HCT116 (cell line): ENCODE results near the gene HELT. TPM values are rescaled to one million over a fixed set of nuclear protein-coding genes. Genes with fewer than 3 reads are reported as not detected.

Source experiments
- ATAC-seq: fragments of 200-7000 bp; cut with Tn5 transposase; 2 replicates; pipeline ENCODE4 v1.9.1; 2020; ENCODE audit warnings: mild to moderate bottlenecking, moderate library complexity
- BruUV-seq: library from RNA; stranded (reverse); fragments of 400-500 nt; replicated peaks from 2 replicates; lab custom pipeline; 2021; lab: Mats Ljungman, UMichigan
- CTCF ChIA-PET: fragments of 300-600 bp; sonication (Branson Sonifier 250); formaldehyde crosslinking; loops from one replicate; lab custom pipeline; 2021; ENCODE audit warnings: antibody characterized with exemption; lab: Charles Lee
- POLR2A ChIA-PET: fragments of 300-600, 350-600 bp; sonication (Branson Sonifier 250); formaldehyde crosslinking; loops from one replicate; lab custom pipeline; 2021; ENCODE audit warnings: antibody characterized with exemption; lab: Charles Lee
- RAD21 ChIA-PET, 2 experiments: fragments of 300-600 bp; sonication (Branson Sonifier 250); formaldehyde crosslinking; loops; one replicate each; lab custom pipeline; 2023; ENCODE audit warnings: low total read pairs in 2 of 2; ENCODE audit not compliant: uncharacterized antibody in 2 of 2, unreplicated experiment in 2 of 2, low non-redundant PET in 1 of 2; lab: Charles Lee
- DNase-seq: peaks from one replicate; pipeline ENCODE4 v3.0.0-alpha.2; 2010; ENCODE audit warnings: low read depth, low spot score
- H2AFZ ChIP-seq: fragments of 200-600 bp; shearing (Covaris generic), sonication (generic); 2 replicates; pipeline ENCODE4 v1.6.1; 2017; ENCODE audit warnings: low read depth, mixed run types, mixed read lengths, antibody characterized with exemption, low read length; ENCODE audit not compliant: poor library complexity, severe bottlenecking
- H3K27ac ChIP-seq: 2 replicates; pipeline ENCODE4 v1.5.1; 2012; ENCODE audit warnings: low read depth, low read length
- H3K27me3 ChIP-seq: fragments of 200-600 bp; sonication (generic); 2 replicates; pipeline ENCODE4 v1.6.1; 2016; ENCODE audit warnings: mixed run types, low read length, mixed read lengths; ENCODE audit not compliant: insufficient read depth
- H3K36me3 ChIP-seq, 2 experiments: fragments of 200-500 bp in 1 of 2; fragments of 200-600 bp in 1 of 2; sonication (Bioruptor generic) in 1 of 2; sonication (generic) in 1 of 2; 2 replicates each; pipeline versions ENCODE4 v1.5.1 to v1.6.1; 2014 to 2016; ENCODE audit warnings: low read length in 2 of 2, inconsistent platforms in 1 of 2, mixed read lengths in 1 of 2, mixed run types in 1 of 2; ENCODE audit not compliant: insufficient read depth in 2 of 2, control insufficient read depth in 1 of 2
- H3K4me1 ChIP-seq, 2 experiments: fragments of 200-600 bp in 1 of 2; sonication (generic) in 1 of 2; 2 replicates each; pipeline versions ENCODE4 v1.5.1 to v1.6.1; 2012 to 2017; ENCODE audit warnings: low read length in 2 of 2, inconsistent platforms in 1 of 2, mild to moderate bottlenecking in 1 of 2, mixed read lengths in 1 of 2, mixed run types in 1 of 2, moderate library complexity in 1 of 2; ENCODE audit not compliant: insufficient read depth in 2 of 2, control insufficient read depth in 1 of 2
- H3K4me2 ChIP-seq: fragments of 200-600 bp; sonication (generic); 2 replicates; pipeline ENCODE4 v1.6.1; 2017; ENCODE audit warnings: mixed run types, low read length, mixed read lengths
- H3K4me3 ChIP-seq, 2 experiments: fragments of 200-600 bp in 1 of 2; sonication (generic) in 1 of 2; replicated peaks in 1 of 2; 2 replicates each; pipeline ENCODE4 v1.5.1; 2011 to 2016; ENCODE audit warnings: low read length in 2 of 2, control low read depth in 1 of 2, low read depth in 1 of 2, mild to moderate bottlenecking in 1 of 2, mixed read lengths in 1 of 2, mixed run types in 1 of 2
- H3K79me2 ChIP-seq: fragments of 200-600 bp; sonication (generic); 2 replicates; pipeline ENCODE4 v1.6.1; 2017; ENCODE audit warnings: mild to moderate bottlenecking, mixed run types, low read length, moderate library complexity, mixed read lengths; ENCODE audit not compliant: insufficient read depth
- H3K9ac ChIP-seq: fragments of 200-600 bp; sonication (generic); 2 replicates; pipeline ENCODE4 v1.6.1; 2016; ENCODE audit warnings: low read length, mixed read lengths
- H3K9me2 ChIP-seq: fragments of 200-600 bp; sonication (generic), shearing (Covaris generic); 2 replicates; pipeline ENCODE4 v1.6.1; 2017; ENCODE audit warnings: mixed run types, mild to moderate bottlenecking, moderate library complexity; ENCODE audit not compliant: insufficient read depth
- H3K9me3 ChIP-seq, 2 experiments: fragments of 200-500 bp in 1 of 2; fragments of 200-600 bp in 1 of 2; sonication (Bioruptor generic) in 1 of 2; sonication (generic) in 1 of 2; 2 replicates each; pipeline ENCODE4 v1.6.1; 2014 to 2017; ENCODE audit warnings: low read length in 2 of 2, mixed read lengths in 2 of 2, inconsistent platforms in 1 of 2, low read depth in 1 of 2, mild to moderate bottlenecking in 1 of 2, mixed run types in 1 of 2, moderate library complexity in 1 of 2; ENCODE audit not compliant: control insufficient read depth in 1 of 2, insufficient read depth in 1 of 2
- H4K20me1 ChIP-seq: fragments of 200-600 bp; sonication (generic), shearing (Covaris generic); 2 replicates; pipeline ENCODE4 v1.6.1; 2017; ENCODE audit warnings: mixed run types, mild to moderate bottlenecking, moderate library complexity; ENCODE audit not compliant: insufficient read depth
- ATF3 ChIP-seq: IDR thresholded peaks from 2 replicates; pipeline ENCODE4 v1.6.1; 2012
- CEBPB ChIP-seq: IDR thresholded peaks from 2 replicates; pipeline ENCODE4 v1.6.1; 2012; ENCODE audit warnings: low read depth
- EGR1 ChIP-seq: IDR thresholded peaks from 2 replicates; pipeline ENCODE4 v1.6.1; 2012; ENCODE audit warnings: low read depth
- ELF1 ChIP-seq: IDR thresholded peaks from 2 replicates; pipeline ENCODE4 v1.6.1; 2012; ENCODE audit warnings: low read depth, borderline replicate concordance
- EZH2 ChIP-seq: fragments of 200-600 bp; sonication (generic); IDR thresholded peaks from 2 replicates; pipeline ENCODE4 v1.6.1; 2017; ENCODE audit warnings: antibody characterized with exemption, mixed run types
- EZH2phosphoT487 ChIP-seq: fragments of 200-600 bp; IDR thresholded peaks from 2 replicates; pipeline ENCODE4 v1.6.1; 2018; ENCODE audit warnings: antibody characterized with exemption, borderline replicate concordance
- FOSL1 ChIP-seq: IDR thresholded peaks from 2 replicates; pipeline ENCODE4 v1.6.1; 2012; ENCODE audit warnings: low read depth
- JUND ChIP-seq: IDR thresholded peaks from 2 replicates; pipeline ENCODE4 v1.6.1; 2012
- POLR2A ChIP-seq: IDR thresholded peaks from 2 replicates; pipeline ENCODE4 v1.7.0; 2011; ENCODE audit warnings: borderline replicate concordance; ENCODE audit not compliant: insufficient read depth, insufficient read length; ENCODE audit errors: extremely low read depth
- POLR2AphosphoS5 ChIP-seq: IDR thresholded peaks from 2 replicates; pipeline ENCODE4 v1.6.1; 2011; ENCODE audit warnings: mild to moderate bottlenecking, low read depth, low read length, moderate library complexity
- RAD21 ChIP-seq: IDR thresholded peaks from 2 replicates; pipeline ENCODE4 v1.6.1; 2012; ENCODE audit warnings: low read depth, mild to moderate bottlenecking
- REST ChIP-seq: IDR thresholded peaks from 2 replicates; pipeline ENCODE4 v1.6.1; 2012; ENCODE audit warnings: low read depth
- SIN3A ChIP-seq: IDR thresholded peaks from 2 replicates; pipeline ENCODE4 v1.6.1; 2012; ENCODE audit warnings: low read depth
- SP1 ChIP-seq: IDR thresholded peaks from 2 replicates; pipeline ENCODE4 v1.6.1; 2012; ENCODE audit warnings: low read depth
- TCF7L2 ChIP-seq: IDR thresholded peaks from 2 replicates; pipeline ENCODE4 v1.7.0; 2011; ENCODE audit warnings: borderline replicate concordance, inconsistent platforms; ENCODE audit not compliant: insufficient read depth, insufficient read length; ENCODE audit errors: extremely low read depth
- YY1 ChIP-seq: IDR thresholded peaks from 2 replicates; pipeline ENCODE4 v1.6.1; 2011; ENCODE audit warnings: low read length, low read depth, moderate library complexity, mild to moderate bottlenecking; ENCODE audit not compliant: insufficient replicate concordance; ENCODE audit errors: extremely low read depth
- ZBTB33 ChIP-seq: IDR thresholded peaks from 2 replicates; pipeline ENCODE4 v1.6.1; 2011; ENCODE audit warnings: mild to moderate bottlenecking, low read length, moderate library complexity; ENCODE audit not compliant: insufficient replicate concordance; ENCODE audit errors: extremely low read depth
- ZFX ChIP-seq: fragments of 450-650 bp; IDR thresholded peaks from 2 replicates; pipeline ENCODE4 v1.6.1; 2017
- intact Hi-C: fragments of 100-400 bp; cut with micrococcal nuclease; formaldehyde crosslinking; loops from 2 replicates; pipeline ENCODE4 v1.10.0; 2022
- total RNA-seq: library from RNA; stranded (reverse); gene quantifications from one replicate; pipeline ENCODE4 v1.2.1, GENCODE V29; 2021; ENCODE audit not compliant: unreplicated experiment

Gene HELT
- total RNA-seq, 1 experiment from 2014 or later = not detected

- Histone ChIP-seq H3K4me1 (no peaks in the 10 kb centered on the region), H4K20me1 (no peaks in the 10 kb centered on the region), H3K27me3 (no peaks in the 10 kb centered on the region), H3K4me3 (no peak overlapping the region), H3K4me2 (no peak overlapping the region), H3K79me2 (no peaks in the 10 kb centered on the region), H3K27ac (no peak overlapping the region), H2AFZ (no peak overlapping the region), H3K36me3 (no peaks in the 10 kb centered on the region), H3K9me3 (no peaks in the 10 kb centered on the region), H3K9me2 (no peaks in the 10 kb centered on the region), H3K9ac (no peak overlapping the region)
- ChIA-PET CTCF (no interaction called here), RAD21 (no interaction called here), POLR2A (no interaction called here)
- intact Hi-C loops = no loop called here
- no TSS peak for BruUV-seq
- TF ChIP-seq ZFX (no peak), SIN3A (no peak), ELF1 (no peak)
- DNase-seq (no peak), ATAC-seq (no peak)
Observed at GRCh38 chr4:185054272-185054671, 36.0 kb downstream of the HELT start.

- no TSS peak for BruUV-seq
- intact Hi-C loops = no loop called here
- H3K27me3 ChIP-seq = no peaks in the 10 kb centered on the region
- no peak overlapping the region for H3K27ac ChIP-seq
- POLR2A ChIA-PET = no interaction called here
- H2AFZ ChIP-seq = no peak overlapping the region
- H3K4me3 ChIP-seq = no peak overlapping the region
- H3K79me2 ChIP-seq = no peaks in the 10 kb centered on the region
- no peak overlapping the region for H3K4me2 ChIP-seq
- H3K9me3 ChIP-seq = no peaks in the 10 kb centered on the region
- CTCF ChIA-PET = no interaction called here
- H3K9ac ChIP-seq = no peak overlapping the region
- H4K20me1 ChIP-seq = no peaks in the 10 kb centered on the region
- no peaks in the 10 kb centered on the region for H3K4me1 ChIP-seq
- no peak for ATAC-seq
- RAD21 ChIA-PET = no interaction called here
- no peaks in the 10 kb centered on the region for H3K36me3 ChIP-seq
- no peak for DNase-seq
- no peaks in the 10 kb centered on the region for H3K9me2 ChIP-seq
- TF ChIP-seq ELF1 (no peak), FOSL1 (no peak), ATF3 (no peak), JUND (no peak), ZFX (no peak), REST (no peak), EZH2phosphoT487 (no peak), SP1 (no peak), RAD21 (no peak), POLR2AphosphoS5 (no peak), ZBTB33 (no peak), POLR2A (no peak), TCF7L2 (no peak), EGR1 (no peak), EZH2 (no peak), CEBPB (no peak), YY1 (no peak)
Observed at GRCh38 chr4:185054886-185055285, 36.6 kb downstream of the HELT start.
